PC-9 (cell line): ENCODE data around the gene RCOR1.

Experiments
- CTCF ChIP-seq: fragments of 200-600 bp; sonication (generic); conservative IDR thresholded peaks from 2 replicates; pipeline ENCODE4 v1.6.1; 2017; ENCODE audit warnings: mixed run types, antibody characterized with exemption, mild to moderate bottlenecking, moderate library complexity
- EZH2 ChIP-seq: fragments of 200-600 bp; sonication (generic); IDR thresholded peaks from 2 replicates; pipeline ENCODE4 v1.8.0; 2017; ENCODE audit warnings: antibody characterized with exemption, low read depth

- TF ChIP-seq CTCF (no peak), EZH2 (no peak)
Observed at GRCh38 chr14:102778338-102779083, 186.1 kb downstream of the RCOR1 start.
